K562 (cell line): ENCODE data around the gene PAX5. TPM values are rescaled to one million over a fixed set of nuclear protein-coding genes. Genes with fewer than 3 reads are reported as not detected.

Experiments
- ATAC-seq: fragments of 200-7000 bp; cut with Tn5 transposase; 3 replicates; pipeline ENCODE4 v1.9.1; 2020; ENCODE audit warnings: moderate library complexity
- BruUV-seq: library from RNA; stranded (reverse); fragments of 400-500 nt; replicated peaks from 2 replicates; lab custom pipeline; 2021; lab: Mats Ljungman, UMichigan
- CTCF ChIA-PET: fragments of 300-600 bp; formaldehyde crosslinking; extraction: SDS; loops from one replicate; lab custom pipeline; 2021; ENCODE audit warnings: low intra/inter-chr PET ratio; lab: Yijun Ruan, JAX
- POLR2A ChIA-PET: fragments of 300-600, 350-650 bp; sonication (Branson Sonifier 250); formaldehyde crosslinking; extraction: SDS; loops from one replicate; lab custom pipeline; 2021; ENCODE audit warnings: antibody characterized with exemption, inconsistent platforms; lab: Yijun Ruan, JAX
- DNase-seq, 4 experiments: peaks; one replicate each; pipeline versions ENCODE4 v3.0.0 to v3.0.0-alpha.2; 2011 to 2018; ENCODE audit warnings: low spot score in 3 of 4, mixed read lengths in 3 of 4; ENCODE audit errors: extremely low read depth in 1 of 4
- FAIRE-seq: peaks from 2 replicates; lab custom pipeline; 2011; peaks lifted over from hg19 to GRCh38; lab: Jason Lieb, UNC
- H2AFZ ChIP-seq: 2 replicates; pipeline ENCODE4 v1.6.0; 2011; ENCODE audit warnings: low read depth, low read length, control low read depth, inconsistent platforms
- H3K27ac ChIP-seq: fragments of 200-600 bp; 3 replicates; pipeline ENCODE4 v1.8.0; 2011; ENCODE audit warnings: low read depth, mild to moderate bottlenecking, control low read depth, inconsistent platforms, low read length, moderate library complexity, mixed read lengths; ENCODE audit errors: extremely low read depth
- H3K27me3 ChIP-seq, 2 experiments: fragments of 300-600 bp in 1 of 2; 2 replicates in 1 of 2; 3 replicates in 1 of 2; pipeline versions ENCODE4 v1.6.0 to v1.8.0; 2011; ENCODE audit warnings: inconsistent platforms in 2 of 2, low read length in 2 of 2, mild to moderate bottlenecking in 1 of 2, mixed read lengths in 1 of 2, moderate library complexity in 1 of 2; ENCODE audit not compliant: control insufficient read depth in 2 of 2, insufficient read depth in 2 of 2
- H3K36me3 ChIP-seq: fragments of 300-600 bp; 3 replicates; pipeline ENCODE4 v1.8.0; 2011; ENCODE audit warnings: mild to moderate bottlenecking, low read length, inconsistent platforms; ENCODE audit not compliant: control insufficient read depth, insufficient read depth
- H3K4me1 ChIP-seq, 2 experiments: fragments of 200-600 bp in 1 of 2; replicated peaks in 1 of 2; 2 replicates in 1 of 2; 3 replicates in 1 of 2; pipeline versions ENCODE4 v1.5.1 to v1.8.0; 2011; ENCODE audit warnings: inconsistent platforms in 2 of 2, low read length in 2 of 2, mild to moderate bottlenecking in 1 of 2, mixed read lengths in 1 of 2, moderate library complexity in 1 of 2; ENCODE audit not compliant: control insufficient read depth in 2 of 2, insufficient read depth in 2 of 2
- H3K4me2 ChIP-seq: 2 replicates; pipeline ENCODE4 v1.6.1; 2011; ENCODE audit warnings: low read length, control low read depth, inconsistent platforms, mixed read lengths; ENCODE audit not compliant: insufficient read depth
- H3K4me3 ChIP-seq: fragments of 200-600 bp; sonication (generic), shearing (Covaris generic); 2 replicates; pipeline ENCODE4 v1.5.1; 2016; ENCODE audit warnings: control low read depth, inconsistent platforms
- H3K79me2 ChIP-seq: fragments of 200-600 bp; 3 replicates; pipeline ENCODE4 v1.8.0; 2011; ENCODE audit warnings: low read length, inconsistent platforms; ENCODE audit not compliant: control insufficient read depth, insufficient read depth
- H3K9ac ChIP-seq, 2 experiments: 2 replicates each; pipeline versions ENCODE4 v1.6.0 to v1.6.1; 2011; ENCODE audit warnings: low read depth in 2 of 2, low read length in 2 of 2, control low read depth in 1 of 2, inconsistent platforms in 1 of 2, mild to moderate bottlenecking in 1 of 2, mixed read lengths in 1 of 2; ENCODE audit not compliant: insufficient read depth in 1 of 2
- H3K9me1 ChIP-seq: one replicate; pipeline ENCODE4 v1.6.0; 2011; ENCODE audit warnings: inconsistent platforms, mild to moderate bottlenecking, low read length, moderate library complexity; ENCODE audit not compliant: control insufficient read depth, insufficient read depth
- H3K9me3 ChIP-seq: replicated peaks from 2 replicates; pipeline ENCODE4 v1.5.1; 2011; ENCODE audit warnings: low read depth, low read length, inconsistent platforms; ENCODE audit not compliant: control insufficient read depth, insufficient read depth
- H4K20me1 ChIP-seq: replicated peaks from 2 replicates; pipeline ENCODE4 v1.6.1; 2011; ENCODE audit warnings: low read length, inconsistent platforms, mixed read lengths; ENCODE audit not compliant: control insufficient read depth, insufficient read depth
- DACH1 ChIP-seq: fragments of 450-650 bp; IDR thresholded peaks from 2 replicates; pipeline ENCODE4 v1.6.1; 2018; ENCODE audit not compliant: partially characterized antibody
- MTA2 ChIP-seq: fragments of 450-650 bp; IDR thresholded peaks from 2 replicates; pipeline ENCODE4 v1.6.1; 2016; ENCODE audit warnings: low read depth
- MYC ChIP-seq, 2 experiments: fragments of 250-450 bp in 1 of 2; sonication (Bioruptor Pico) in 1 of 2; IDR thresholded peaks; 2 replicates each; pipeline versions ENCODE4 v1.5.1 to v1.6.1; 2012 to 2021; ENCODE audit warnings: low read depth in 2 of 2, borderline replicate concordance in 1 of 2, improper control_type of control experiment in 1 of 2, low read length in 1 of 2, mild to moderate bottlenecking in 1 of 2, moderate library complexity in 1 of 2
- NR2C2 ChIP-seq, 2 experiments: fragments of 200-800 bp in 1 of 2; sonication (Bioruptor generic) in 1 of 2; sonication (generic) in 1 of 2; formaldehyde crosslinking in 1 of 2; IDR thresholded peaks; 2 replicates each; pipeline versions ENCODE4 v1.6.1 to v1.8.0; 2016 to 2022; ENCODE audit warnings: mild to moderate bottlenecking in 1 of 2, missing compliant biosample characterization in 1 of 2, missing genetic modification characterization in 1 of 2, missing genetic modification reagents in 1 of 2
- POLR2H ChIP-seq: IDR thresholded peaks from 2 replicates; pipeline ENCODE4 v1.6.1; 2016; ENCODE audit warnings: missing genetic modification characterization, low read depth, mild to moderate bottlenecking, control low read depth, missing compliant biosample characterization, moderate library complexity
- POU5F1 ChIP-seq: fragments of 150-350 bp; IDR thresholded peaks from 2 replicates; pipeline ENCODE4 v1.6.1; 2014; ENCODE audit warnings: borderline replicate concordance, low read length, low read depth, mild to moderate bottlenecking; ENCODE audit not compliant: partially characterized antibody
- RBM17 ChIP-seq: fragments of 200-400 bp; formaldehyde crosslinking; IDR thresholded peaks from 2 replicates; pipeline ENCODE4 v1.6.1; 2017; ENCODE audit warnings: low read depth, mild to moderate bottlenecking, low read length, borderline replicate concordance
- SAFB ChIP-seq: fragments of 200-400 bp; formaldehyde crosslinking; IDR thresholded peaks from 2 replicates; pipeline ENCODE4 v1.6.1; 2017; ENCODE audit warnings: low read depth, low read length, borderline replicate concordance
- WGBS: fragments of 100-300 bp; shearing (Covaris generic); methylation state at CpG from one replicate; pipeline ENCODE4 v1.1.6; 2016; ENCODE audit warnings: low coverage, mixed read lengths; ENCODE audit not compliant: insufficient coverage; ENCODE audit errors: missing lambda C conversion rate; 5-methylcytosine and 5-hydroxymethylcytosine counted together
- in situ Hi-C: fragments of 300-500 bp; cut with MboI; formaldehyde crosslinking; loops from 4 replicates; pipeline ENCODE4 v1.15.0; 2018; ENCODE audit warnings: inconsistent platforms, mixed read lengths
- intact Hi-C: fragments of 100-400 bp; cut with micrococcal nuclease; formaldehyde crosslinking; loops from 2 replicates; pipeline ENCODE4 v1.14.2; 2022
- polyA plus RNA-seq, 8 experiments: library from polyadenylated mRNA; depleted of rRNA in 4 of 8; stranded (reverse) in 5 of 8; unstranded in 3 of 8; fragments of >200 nt; fragmentation: Nextera tagmentation in 2 of 8; fragmentation: Illumina TruSeq in 1 of 8; extraction: Ambion mirVana in 2 of 8; extraction: Trizol in 1 of 8; gene quantifications; 2 replicates each; pipeline versions ENCODE4 v1.2.1 to v1.2.3, GENCODE V29; 2011 to 2014; ENCODE audit warnings: inconsistent platforms in 1 of 8, missing spikeins in 1 of 8
- total RNA-seq, 7 experiments: library from RNA; depleted of rRNA in 6 of 7; stranded (reverse); fragments of >200 nt in 6 of 7; fragmentation: Illumina TruSeq in 2 of 7; extraction: Trizol in 2 of 7; gene quantifications; 2 replicates each; pipeline versions ENCODE4 v1.2.1 to v1.2.3, GENCODE V29; 2011 to 2021; ENCODE audit warnings: low replicate concordance in 1 of 7
- TF ChIP-seq, protein P1 (sequence below): sonication (generic); formaldehyde crosslinking; IDR thresholded peaks from 2 replicates; pipeline ENCODE4 v1.8.1; 2023; ENCODE audit warnings: mild to moderate bottlenecking, missing genetic modification reagents
- TF ChIP-seq, protein P2 (sequence below): fragments of 250-450 bp; sonication (Bioruptor Pico); IDR thresholded peaks from 2 replicates; pipeline ENCODE4 v1.8.0; 2021; ENCODE audit warnings: moderate library complexity, mild to moderate bottlenecking, inconsistent platforms
- TF ChIP-seq, protein P3 (sequence below): fragments of 250-450 bp; sonication (Bioruptor Pico); IDR thresholded peaks from 2 replicates; pipeline ENCODE4 v1.8.0; 2022; ENCODE audit warnings: moderate library complexity, mild to moderate bottlenecking, inconsistent platforms
- TF ChIP-seq, protein P4 (sequence below): sonication (generic); formaldehyde crosslinking; IDR thresholded peaks from 2 replicates; pipeline ENCODE4 v1.4.0; 2020; ENCODE audit warnings: mild to moderate bottlenecking, missing genetic modification reagents

Gene PAX5
- total and polyA plus RNA-seq, 9 of the 15 experiments (the other 6 are each of a cell fraction or from before 2014, with no cell fraction given): 0.03 to 0.09 TPM; not detected in 7

DNA sequence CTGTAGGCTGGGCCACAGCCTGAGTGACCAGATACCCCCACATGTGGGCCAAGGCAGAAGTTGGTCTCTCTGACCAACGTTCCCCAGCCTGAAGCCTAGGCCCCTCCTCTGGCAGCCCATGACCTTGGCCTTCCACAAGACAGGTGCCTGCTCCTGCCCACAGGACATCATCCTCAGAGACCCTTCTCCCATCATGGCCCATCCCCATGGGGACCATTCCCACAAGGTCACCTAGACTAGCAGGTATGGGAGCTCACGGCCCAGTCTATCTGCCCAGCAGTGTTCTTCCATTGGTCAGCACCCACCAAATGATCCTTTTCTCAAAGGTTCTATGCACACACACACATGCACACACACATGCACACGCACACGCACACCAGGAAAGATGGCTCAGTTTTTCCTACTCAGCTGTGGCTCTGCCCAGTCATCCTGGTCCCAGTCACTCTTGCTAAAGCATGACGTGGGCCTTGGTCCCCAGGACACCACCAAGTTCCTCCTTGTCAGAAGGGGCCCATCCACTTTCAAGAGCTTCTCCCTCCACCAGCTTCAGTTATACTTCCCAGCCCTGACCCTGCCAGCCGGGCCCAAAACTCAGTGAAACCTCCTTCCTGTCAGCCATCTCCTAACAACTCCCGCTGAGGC, 65.4 kb downstream of the PAX5 start:
- Histone ChIP-seq H3K4me3 (no peak overlapping the region), H3K4me1 (no peaks in the 10 kb centered on the region; a peak in 2 of 5 replicates), H3K4me2 (no peak overlapping the region), H3K9me1 (no peaks in the 10 kb centered on the region), H3K9ac (no peak overlapping the region), H2AFZ (no peak overlapping the region), H3K36me3 (no peaks in the 10 kb centered on the region), H3K27me3 (peaks cover 7 to 40% of the 10 kb centered on the region in 2 experiments; a peak in 4 of 5 replicates), H3K9me3 (no peaks in the 10 kb centered on the region), H4K20me1 (no peaks in the 10 kb centered on the region; the same call in 1 of the 2 replicates), H3K79me2 (no peaks in the 10 kb centered on the region), H3K27ac (no peak overlapping the region)
- in situ Hi-C loops: no loop called here
- no TSS peak for BruUV-seq
- FAIRE-seq: no peak
- ChIA-PET POLR2A (interaction anchor here (0.6 to 0.8 kb wide), 2 partner anchors 7 to 175 kb away, joined by 3 read pairs; no protein-coding TSS in a partner anchor), CTCF (no interaction called here)
- no peak for DNase-seq
- intact Hi-C loops: no loop called here
- ATAC-seq: no peak
- WGBS: 7% methylated on average over 5 of the region's 7 CpGs
- no peak for TF ChIP-seq MTA2
- no peak for TF ChIP-seq RBM17
- no peak for TF ChIP-seq POU5F1
- no peak for TF ChIP-seq POLR2H
- no peak for TF ChIP-seq SAFB
- TF ChIP-seq, protein P1, sequence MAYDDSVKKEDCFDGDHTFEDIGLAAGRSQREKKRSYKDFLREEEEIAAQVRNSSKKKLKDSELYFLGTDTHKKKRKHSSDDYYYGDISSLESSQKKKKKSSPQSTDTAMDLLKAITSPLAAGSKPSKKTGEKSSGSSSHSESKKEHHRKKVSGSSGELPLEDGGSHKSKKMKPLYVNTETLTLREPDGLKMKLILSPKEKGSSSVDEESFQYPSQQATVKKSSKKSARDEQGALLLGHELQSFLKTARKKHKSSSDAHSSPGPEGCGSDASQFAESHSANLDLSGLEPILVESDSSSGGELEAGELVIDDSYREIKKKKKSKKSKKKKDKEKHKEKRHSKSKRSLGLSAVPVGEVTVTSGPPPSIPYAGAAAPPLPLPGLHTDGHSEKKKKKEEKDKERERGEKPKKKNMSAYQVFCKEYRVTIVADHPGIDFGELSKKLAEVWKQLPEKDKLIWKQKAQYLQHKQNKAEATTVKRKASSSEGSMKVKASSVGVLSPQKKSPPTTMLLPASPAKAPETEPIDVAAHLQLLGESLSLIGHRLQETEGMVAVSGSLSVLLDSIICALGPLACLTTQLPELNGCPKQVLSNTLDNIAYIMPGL (CRISPR knock-in tag): no peak
- TF ChIP-seq, protein P2, sequence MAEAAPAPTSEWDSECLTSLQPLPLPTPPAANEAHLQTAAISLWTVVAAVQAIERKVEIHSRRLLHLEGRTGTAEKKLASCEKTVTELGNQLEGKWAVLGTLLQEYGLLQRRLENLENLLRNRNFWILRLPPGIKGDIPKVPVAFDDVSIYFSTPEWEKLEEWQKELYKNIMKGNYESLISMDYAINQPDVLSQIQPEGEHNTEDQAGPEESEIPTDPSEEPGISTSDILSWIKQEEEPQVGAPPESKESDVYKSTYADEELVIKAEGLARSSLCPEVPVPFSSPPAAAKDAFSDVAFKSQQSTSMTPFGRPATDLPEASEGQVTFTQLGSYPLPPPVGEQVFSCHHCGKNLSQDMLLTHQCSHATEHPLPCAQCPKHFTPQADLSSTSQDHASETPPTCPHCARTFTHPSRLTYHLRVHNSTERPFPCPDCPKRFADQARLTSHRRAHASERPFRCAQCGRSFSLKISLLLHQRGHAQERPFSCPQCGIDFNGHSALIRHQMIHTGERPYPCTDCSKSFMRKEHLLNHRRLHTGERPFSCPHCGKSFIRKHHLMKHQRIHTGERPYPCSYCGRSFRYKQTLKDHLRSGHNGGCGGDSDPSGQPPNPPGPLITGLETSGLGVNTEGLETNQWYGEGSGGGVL (CRISPR knock-in tag): no peak
- no peak for TF ChIP-seq NR2C2 (CRISPR knock-in tag; IDR thresholded peaks at IDR 0.05)
- TF ChIP-seq NR2C2 (tag; IDR thresholded peaks at IDR 0.05): no peak
- no peak for TF ChIP-seq DACH1
- TF ChIP-seq, protein P3, sequence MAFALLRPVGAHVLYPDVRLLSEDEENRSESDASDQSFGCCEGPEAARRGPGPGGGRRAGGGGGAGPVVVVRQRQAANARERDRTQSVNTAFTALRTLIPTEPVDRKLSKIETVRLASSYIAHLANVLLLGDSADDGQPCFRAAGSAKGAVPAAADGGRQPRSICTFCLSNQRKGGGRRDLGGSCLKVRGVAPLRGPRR (CRISPR knock-in tag): no peak
- TF ChIP-seq, protein P4, sequence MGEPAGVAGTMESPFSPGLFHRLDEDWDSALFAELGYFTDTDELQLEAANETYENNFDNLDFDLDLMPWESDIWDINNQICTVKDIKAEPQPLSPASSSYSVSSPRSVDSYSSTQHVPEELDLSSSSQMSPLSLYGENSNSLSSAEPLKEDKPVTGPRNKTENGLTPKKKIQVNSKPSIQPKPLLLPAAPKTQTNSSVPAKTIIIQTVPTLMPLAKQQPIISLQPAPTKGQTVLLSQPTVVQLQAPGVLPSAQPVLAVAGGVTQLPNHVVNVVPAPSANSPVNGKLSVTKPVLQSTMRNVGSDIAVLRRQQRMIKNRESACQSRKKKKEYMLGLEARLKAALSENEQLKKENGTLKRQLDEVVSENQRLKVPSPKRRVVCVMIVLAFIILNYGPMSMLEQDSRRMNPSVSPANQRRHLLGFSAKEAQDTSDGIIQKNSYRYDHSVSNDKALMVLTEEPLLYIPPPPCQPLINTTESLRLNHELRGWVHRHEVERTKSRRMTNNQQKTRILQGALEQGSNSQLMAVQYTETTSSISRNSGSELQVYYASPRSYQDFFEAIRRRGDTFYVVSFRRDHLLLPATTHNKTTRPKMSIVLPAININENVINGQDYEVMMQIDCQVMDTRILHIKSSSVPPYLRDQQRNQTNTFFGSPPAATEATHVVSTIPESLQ (CRISPR knock-in tag): no peak
- TF ChIP-seq MYC (IDR thresholded peaks at IDR 0.05; ENCODE audit: low read depth, low read length): no peak
- no peak for TF ChIP-seq MYC (CRISPR knock-in tag; IDR thresholded peaks at IDR 0.05; ENCODE audit: borderline replicate concordance, low read depth)
